Measurements from ENCODE around the gene PLXNA2. TPM values are rescaled to one million over a fixed set of nuclear protein-coding genes. Genes with fewer than 3 reads are reported as not detected.
A peak's percentile ranks its signal among the peaks of the same experiment; 100 is the strongest.

The PLXNA2 gene
- total and polyA plus RNA-seq, 7 donors: 4.4 to 33.6 (median 20.8) TPM

GRCh38 chr1:208010487-208011071 lies 233.6 kb downstream of the PLXNA2 start:
- intact Hi-C loops (cut with DNase I): no loop called here
- no peak overlapping the region for H3K27ac ChIP-seq
- no peaks in the 10 kb centered on the region for H3K36me3 ChIP-seq (ENCODE audit: insufficient read depth in 1 of 2, low read depth in 1 of 2)
- ATAC-seq (no peak), DNase-seq (no peak)
- 79 to 89% (median 81%) methylated on average over 4 of the region's 4 CpGs for WGBS, 3 donors
- H3K9me3 ChIP-seq: no peaks in the 10 kb centered on the region
- TF ChIP-seq, protein P1, sequence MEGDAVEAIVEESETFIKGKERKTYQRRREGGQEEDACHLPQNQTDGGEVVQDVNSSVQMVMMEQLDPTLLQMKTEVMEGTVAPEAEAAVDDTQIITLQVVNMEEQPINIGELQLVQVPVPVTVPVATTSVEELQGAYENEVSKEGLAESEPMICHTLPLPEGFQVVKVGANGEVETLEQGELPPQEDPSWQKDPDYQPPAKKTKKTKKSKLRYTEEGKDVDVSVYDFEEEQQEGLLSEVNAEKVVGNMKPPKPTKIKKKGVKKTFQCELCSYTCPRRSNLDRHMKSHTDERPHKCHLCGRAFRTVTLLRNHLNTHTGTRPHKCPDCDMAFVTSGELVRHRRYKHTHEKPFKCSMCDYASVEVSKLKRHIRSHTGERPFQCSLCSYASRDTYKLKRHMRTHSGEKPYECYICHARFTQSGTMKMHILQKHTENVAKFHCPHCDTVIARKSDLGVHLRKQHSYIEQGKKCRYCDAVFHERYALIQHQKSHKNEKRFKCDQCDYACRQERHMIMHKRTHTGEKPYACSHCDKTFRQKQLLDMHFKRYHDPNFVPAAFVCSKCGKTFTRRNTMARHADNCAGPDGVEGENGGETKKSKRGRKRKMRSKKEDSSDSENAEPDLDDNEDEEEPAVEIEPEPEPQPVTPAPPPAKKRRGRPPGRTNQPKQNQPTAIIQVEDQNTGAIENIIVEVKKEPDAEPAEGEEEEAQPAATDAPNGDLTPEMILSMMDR (IDR thresholded peaks at IDR 0.05): no peak
- H3K4me3 ChIP-seq: no peak overlapping the region
- H3K27me3 ChIP-seq (ENCODE audit: insufficient read depth in 3 of 3, low read length in 2 of 3): no peaks in the 10 kb centered on the region
- no peaks in the 10 kb centered on the region for H3K4me1 ChIP-seq

DNA sequence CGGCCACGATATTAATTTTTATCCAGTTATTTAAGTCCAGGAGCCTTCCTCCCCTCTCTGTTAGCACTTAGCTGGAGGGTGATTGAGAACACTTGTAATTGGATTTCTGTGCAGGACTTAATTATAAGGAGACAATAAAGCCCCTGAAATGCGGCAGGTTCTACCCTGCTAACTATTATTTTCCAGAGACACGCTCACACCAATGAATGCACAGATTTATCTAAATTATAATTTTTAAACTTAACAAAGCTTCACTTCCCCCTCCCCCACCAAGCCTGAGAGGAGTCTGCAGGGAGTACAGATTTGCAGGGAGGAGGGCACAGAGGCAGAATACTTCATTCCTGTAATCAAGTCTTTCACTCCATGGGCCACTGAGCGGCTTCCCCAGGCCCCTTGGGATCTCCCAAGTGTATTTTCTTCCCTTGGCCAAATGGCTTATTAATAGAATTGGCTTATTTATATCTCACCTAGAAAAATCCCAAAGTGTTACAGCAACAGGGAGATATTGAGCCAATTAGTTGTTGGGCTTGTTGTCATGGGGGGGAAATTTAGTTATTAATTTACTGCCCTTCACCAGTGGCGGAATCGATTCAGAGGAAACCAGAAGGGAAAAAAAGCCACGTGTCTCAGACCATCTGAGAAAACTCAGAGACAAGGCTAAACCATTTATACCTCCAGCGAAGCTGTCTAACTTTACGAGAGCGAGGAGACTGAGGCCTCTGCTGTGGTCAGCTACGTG lies 234.3 kb downstream of the PLXNA2 start:
- Histone ChIP-seq H3K27me3 (ENCODE audit: insufficient read depth in 3 of 3, low read length in 2 of 3) (no peaks in the 10 kb centered on the region), H3K27ac (no peak overlapping the region), H3K9me3 (no peaks in the 10 kb centered on the region), H3K4me3 (no peak overlapping the region), H3K36me3 (ENCODE audit: insufficient read depth in 1 of 2, low read depth in 1 of 2) (no peaks in the 10 kb centered on the region), H3K4me1 (no peaks in the 10 kb centered on the region)
- ATAC-seq (no peak), DNase-seq (no peak)
- TF ChIP-seq, protein P1 (IDR thresholded peaks at IDR 0.05): no peak
- intact Hi-C loops (cut with DNase I): no loop called here
- 82 to 87% (median 85%) methylated on average over 12 of the region's 12 CpGs for WGBS, 3 donors

- 94 to 98% (median 96%) methylated on average over 8 of the region's 8 CpGs for WGBS, 3 donors
- no peak overlapping the region for H3K4me3 ChIP-seq
- TF ChIP-seq, protein P1 (IDR thresholded peaks at IDR 0.05): no peak
- H3K4me1 ChIP-seq: no peaks in the 10 kb centered on the region
- no peaks in the 10 kb centered on the region for H3K27me3 ChIP-seq (ENCODE audit: insufficient read depth in 3 of 3, low read length in 2 of 3)
- H3K36me3 ChIP-seq (ENCODE audit: insufficient read depth in 1 of 2, low read depth in 1 of 2): no peaks in the 10 kb centered on the region
- no peak overlapping the region for H3K27ac ChIP-seq
- ATAC-seq (no peak), DNase-seq (no peak)
- no peaks in the 10 kb centered on the region for H3K9me3 ChIP-seq
- intact Hi-C loops (cut with DNase I): no loop called here
Observed at GRCh38 chr1:208009303-208009702, 234.9 kb downstream of the PLXNA2 start.

- DNase-seq (peak in 1 of 2 donors; percentile 36), ATAC-seq (peak in 1 of 4 donors; percentile 38)
- Histone ChIP-seq H3K4me1 (no peaks in the 10 kb centered on the region), H3K9me3 (no peaks in the 10 kb centered on the region), H3K36me3 (ENCODE audit: insufficient read depth in 1 of 2, low read depth in 1 of 2) (no peaks in the 10 kb centered on the region), H3K27me3 (ENCODE audit: insufficient read depth in 3 of 3, low read length in 2 of 3) (no peaks in the 10 kb centered on the region), H3K4me3 (no peak overlapping the region), H3K27ac (no peak overlapping the region)
- intact Hi-C loops (cut with DNase I): no loop called here
- TF ChIP-seq, protein P1 (IDR thresholded peaks at IDR 0.05): no peak
- WGBS, 3 donors: 65 to 88% (median 69%) methylated on average over 3 of the region's 3 CpGs
Observed at GRCh38 chr1:208008534-208008933, 235.7 kb downstream of the PLXNA2 start.

All from psoas muscle (tissue), 8 donors.